ENCODE data around the gene EPG5. TPM values are rescaled to one million over a fixed set of nuclear protein-coding genes. Genes with fewer than 3 reads are reported as not detected.

Gene EPG5
- total RNA-seq, 1 donor from 2014 or later, result 34.0 TPM

DNA sequence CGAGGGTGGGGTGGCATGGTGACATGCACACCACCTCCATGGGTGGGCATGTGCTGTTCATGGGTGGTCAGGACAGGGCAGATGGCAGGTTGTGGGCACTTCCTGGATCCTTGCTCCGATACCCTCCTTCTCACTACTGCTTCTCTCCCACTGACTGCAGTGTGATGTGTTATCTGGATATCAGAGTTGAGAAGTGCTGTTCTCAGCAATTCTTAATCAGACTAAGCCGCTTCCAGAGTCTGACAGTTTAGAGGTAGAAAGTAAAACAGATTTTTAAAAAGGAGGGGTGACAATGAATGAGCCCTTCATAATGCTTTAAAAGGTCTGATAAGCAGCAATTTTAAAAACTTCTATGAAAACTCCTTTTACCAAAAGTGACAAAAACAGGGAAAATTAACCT is 107.8 kb downstream of the EPG5 start:
- no peak overlapping the region for H3K4me3 ChIP-seq
- Mint-ChIP-seq H3K9me3 (no peaks in the 10 kb centered on the region), H3K36me3 (peaks cover 48% of the 10 kb centered on the region), H3K27ac (no peak overlapping the region), H3K4me3 (no peak overlapping the region), H3K27me3 (ENCODE audit: insufficient read depth, low read depth) (no peaks in the 10 kb centered on the region), H3K4me1 (peaks cover 3% of the 10 kb centered on the region)
- no peaks in the 10 kb centered on the region for H4K20me1 ChIP-seq (ENCODE audit: low read depth)
- no peak for DNase-seq (ENCODE audit: low spot score)
- peaks cover 5% of the 10 kb centered on the region for H3K36me3 ChIP-seq
- H3K9ac ChIP-seq, result no peak overlapping the region
- no peaks in the 10 kb centered on the region for H3K27me3 ChIP-seq
- no peak overlapping the region for H2AFZ ChIP-seq (replicated peaks)
- no peaks in the 10 kb centered on the region for H3K79me2 ChIP-seq (ENCODE audit: low read depth)
- peaks cover 3% of the 10 kb centered on the region for H3K4me1 ChIP-seq
- H3K4me2 ChIP-seq, result no peak overlapping the region
- H3F3A ChIP-seq (ENCODE audit: low read depth), result no peaks in the 10 kb centered on the region
- no peak overlapping the region for H3K27ac ChIP-seq
- H3K9me3 ChIP-seq (ENCODE audit: low read depth), result no peaks in the 10 kb centered on the region
- TF ChIP-seq, protein P1, sequence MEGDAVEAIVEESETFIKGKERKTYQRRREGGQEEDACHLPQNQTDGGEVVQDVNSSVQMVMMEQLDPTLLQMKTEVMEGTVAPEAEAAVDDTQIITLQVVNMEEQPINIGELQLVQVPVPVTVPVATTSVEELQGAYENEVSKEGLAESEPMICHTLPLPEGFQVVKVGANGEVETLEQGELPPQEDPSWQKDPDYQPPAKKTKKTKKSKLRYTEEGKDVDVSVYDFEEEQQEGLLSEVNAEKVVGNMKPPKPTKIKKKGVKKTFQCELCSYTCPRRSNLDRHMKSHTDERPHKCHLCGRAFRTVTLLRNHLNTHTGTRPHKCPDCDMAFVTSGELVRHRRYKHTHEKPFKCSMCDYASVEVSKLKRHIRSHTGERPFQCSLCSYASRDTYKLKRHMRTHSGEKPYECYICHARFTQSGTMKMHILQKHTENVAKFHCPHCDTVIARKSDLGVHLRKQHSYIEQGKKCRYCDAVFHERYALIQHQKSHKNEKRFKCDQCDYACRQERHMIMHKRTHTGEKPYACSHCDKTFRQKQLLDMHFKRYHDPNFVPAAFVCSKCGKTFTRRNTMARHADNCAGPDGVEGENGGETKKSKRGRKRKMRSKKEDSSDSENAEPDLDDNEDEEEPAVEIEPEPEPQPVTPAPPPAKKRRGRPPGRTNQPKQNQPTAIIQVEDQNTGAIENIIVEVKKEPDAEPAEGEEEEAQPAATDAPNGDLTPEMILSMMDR (IDR thresholded peaks at IDR 0.05), result no peak
- TF ChIP-seq EZH2 (IDR thresholded peaks at IDR 0.05), result no peak
- TF ChIP-seq EZH2phosphoT487 (IDR thresholded peaks at IDR 0.05), result no peak

DNA sequence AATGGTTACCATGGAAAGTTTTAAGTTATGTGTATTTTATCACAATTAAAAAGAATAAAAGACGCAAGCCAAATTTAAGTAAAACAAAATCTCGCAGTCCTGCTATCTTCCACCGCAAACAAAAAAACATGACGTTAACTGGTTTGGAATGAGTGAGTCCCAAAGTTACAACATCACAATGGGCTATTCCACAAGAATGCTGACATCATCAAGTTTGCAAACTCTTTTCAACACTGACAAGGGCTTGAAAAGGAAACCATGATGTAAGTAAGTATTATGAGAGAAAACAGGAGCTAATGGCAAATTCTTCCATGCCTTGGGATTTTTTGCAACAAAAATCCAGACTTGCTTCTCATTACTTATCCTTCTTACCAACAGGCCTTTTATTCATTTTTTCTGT is 110.6 kb downstream of the EPG5 start:
- Histone ChIP-seq H3K36me3 (no peaks in the 10 kb centered on the region), H3F3A (ENCODE audit: low read depth) (no peaks in the 10 kb centered on the region), H3K4me3 (no peak overlapping the region), H3K79me2 (ENCODE audit: low read depth) (no peaks in the 10 kb centered on the region), H3K4me2 (no peak overlapping the region), H3K9ac (no peak overlapping the region), H3K27me3 (no peaks in the 10 kb centered on the region), H3K9me3 (ENCODE audit: low read depth) (no peaks in the 10 kb centered on the region), H4K20me1 (ENCODE audit: low read depth) (no peaks in the 10 kb centered on the region), H3K4me1 (peaks cover 7% of the 10 kb centered on the region), H2AFZ (replicated peaks) (no peak overlapping the region), H3K27ac (no peak overlapping the region)
- Mint-ChIP-seq H3K4me3 (no peak overlapping the region), H3K36me3 (peaks cover 42% of the 10 kb centered on the region), H3K4me1 (peaks cover 3% of the 10 kb centered on the region), H3K27me3 (ENCODE audit: insufficient read depth, low read depth) (peaks cover 4% of the 10 kb centered on the region), H3K27ac (no peak overlapping the region), H3K9me3 (no peaks in the 10 kb centered on the region)
- TF ChIP-seq, protein P1 (IDR thresholded peaks at IDR 0.05), result no peak
- TF ChIP-seq EZH2 (IDR thresholded peaks at IDR 0.05), result no peak
- TF ChIP-seq EZH2phosphoT487 (IDR thresholded peaks at IDR 0.05), result no peak
- no peak for DNase-seq (ENCODE audit: low spot score)

DNA sequence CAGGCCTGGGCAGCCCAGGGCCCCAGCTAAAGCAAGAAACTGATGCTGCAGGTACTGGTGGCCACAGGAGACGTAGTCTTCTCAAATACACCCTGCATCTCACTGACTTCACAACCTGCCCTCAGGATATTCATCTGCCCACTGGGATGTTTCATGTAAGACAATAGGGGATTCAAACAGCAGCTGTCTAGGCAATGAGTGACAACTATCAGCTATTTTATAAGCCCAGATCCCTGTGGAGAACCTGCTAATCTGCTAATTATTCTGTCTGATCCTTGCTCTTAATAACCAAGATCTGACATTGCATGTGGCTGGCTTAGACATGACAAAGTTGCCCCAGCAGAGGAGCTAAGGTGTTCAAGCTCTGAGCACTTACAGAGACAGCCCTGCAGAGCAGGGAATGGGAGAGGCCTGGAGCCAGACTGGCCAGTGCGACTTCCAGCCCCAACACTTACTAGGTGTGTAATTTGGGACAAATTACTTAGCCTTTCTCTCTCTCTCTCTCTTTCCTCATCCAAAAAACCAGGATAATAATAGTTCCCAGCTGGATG is 113.0 kb downstream of the EPG5 start:
- no peaks in the 10 kb centered on the region for H4K20me1 ChIP-seq (ENCODE audit: low read depth)
- Mint-ChIP-seq H3K27ac (no peak overlapping the region), H3K36me3 (peaks cover 38% of the 10 kb centered on the region)

More for the DNA sequence above, 113.0 kb downstream of the EPG5 start:
- no peaks in the 10 kb centered on the region for H3K9me3 Mint-ChIP-seq
- H3K27me3 ChIP-seq, result no peaks in the 10 kb centered on the region
- no peak for DNase-seq (ENCODE audit: low spot score)
- no peaks in the 10 kb centered on the region for H3K79me2 ChIP-seq (ENCODE audit: low read depth)
- H3F3A ChIP-seq (ENCODE audit: low read depth), result no peaks in the 10 kb centered on the region
- no peak overlapping the region for H3K4me3 ChIP-seq
- no peak overlapping the region for H3K4me3 Mint-ChIP-seq
- TF ChIP-seq EZH2 (IDR thresholded peaks at IDR 0.05), result no peak
- TF ChIP-seq, protein P1 (IDR thresholded peaks at IDR 0.05), result no peak
- TF ChIP-seq EZH2phosphoT487 (IDR thresholded peaks at IDR 0.05), result no peak
- peaks cover 7% of the 10 kb centered on the region for H3K4me1 ChIP-seq
- H3K9ac ChIP-seq, result no peak overlapping the region
- H3K27me3 Mint-ChIP-seq (ENCODE audit: insufficient read depth, low read depth), result peaks cover 4% of the 10 kb centered on the region
- no peaks in the 10 kb centered on the region for H3K36me3 ChIP-seq
- no peaks in the 10 kb centered on the region for H3K9me3 ChIP-seq (ENCODE audit: low read depth)
- no peak overlapping the region for H2AFZ ChIP-seq (replicated peaks)
- peaks cover 3% of the 10 kb centered on the region for H3K4me1 Mint-ChIP-seq
- no peak overlapping the region for H3K4me2 ChIP-seq
- no peak overlapping the region for H3K27ac ChIP-seq

Measured in neural progenitor cell (in vitro differentiated cells).